GM10847 (cell line): ENCODE results near the gene SEPTIN7.

Experiments used
- POLR2A ChIP-seq: IDR thresholded peaks from 2 replicates; pipeline ENCODE4 v1.6.1; 2011; ENCODE audit not compliant: insufficient read length; ENCODE audit errors: extremely low read depth

SEPTIN7 gene

GRCh38 chr7:35805876-35806275, 5.0 kb downstream of the SEPTIN7 start:
- TF ChIP-seq POLR2A = no peak

- TF ChIP-seq POLR2A = no peak
Measured at GRCh38 chr7:35816514-35816913, 15.7 kb downstream of the SEPTIN7 start.

GRCh38 chr7:35817181-35817580, 16.3 kb downstream of the SEPTIN7 start:
- TF ChIP-seq POLR2A = no peak

GRCh38 chr7:35817930-35818329, 17.1 kb downstream of the SEPTIN7 start:
- no peak for TF ChIP-seq POLR2A

GRCh38 chr7:35818513-35818912, 17.7 kb downstream of the SEPTIN7 start:
- TF ChIP-seq POLR2A = no peak

- no peak for TF ChIP-seq POLR2A
Measured at GRCh38 chr7:35819310-35819709, 18.5 kb downstream of the SEPTIN7 start.

- TF ChIP-seq POLR2A = no peak
Measured at GRCh38 chr7:35819954-35820703, 19.3 kb downstream of the SEPTIN7 start.

GRCh38 chr7:35820858-35821257, 20.0 kb downstream of the SEPTIN7 start:
- no peak for TF ChIP-seq POLR2A

- TF ChIP-seq POLR2A = no peak
Measured at GRCh38 chr7:35823440-35823839, 22.6 kb downstream of the SEPTIN7 start.

GRCh38 chr7:35825974-35826373, 25.1 kb downstream of the SEPTIN7 start:
- no peak for TF ChIP-seq POLR2A

- no peak for TF ChIP-seq POLR2A
Measured at GRCh38 chr7:35826751-35827150, 25.9 kb downstream of the SEPTIN7 start.

- no peak for TF ChIP-seq POLR2A
Measured at GRCh38 chr7:35828817-35829216, 28.0 kb downstream of the SEPTIN7 start.

- no peak for TF ChIP-seq POLR2A
Measured at GRCh38 chr7:35831208-35831607, 30.4 kb downstream of the SEPTIN7 start.

- TF ChIP-seq POLR2A = no peak
Measured at GRCh38 chr7:35839860-35840854, 39.3 kb downstream of the SEPTIN7 start.

GRCh38 chr7:35846816-35847412, 46.1 kb downstream of the SEPTIN7 start:
- no peak for TF ChIP-seq POLR2A

- no peak for TF ChIP-seq POLR2A
Measured at GRCh38 chr7:35848725-35849124, 47.9 kb downstream of the SEPTIN7 start.
